ENCODE data around the gene ATP6V0B. TPM values are rescaled to one million over a fixed set of nuclear protein-coding genes. Genes with fewer than 3 reads are reported as not detected.

Gene ATP6V0B
- total and polyA plus RNA-seq, 2 donors (not counting 3 experiments of a cell fraction or from before 2014, with no cell fraction given) = 110 to 325 TPM

DNA sequence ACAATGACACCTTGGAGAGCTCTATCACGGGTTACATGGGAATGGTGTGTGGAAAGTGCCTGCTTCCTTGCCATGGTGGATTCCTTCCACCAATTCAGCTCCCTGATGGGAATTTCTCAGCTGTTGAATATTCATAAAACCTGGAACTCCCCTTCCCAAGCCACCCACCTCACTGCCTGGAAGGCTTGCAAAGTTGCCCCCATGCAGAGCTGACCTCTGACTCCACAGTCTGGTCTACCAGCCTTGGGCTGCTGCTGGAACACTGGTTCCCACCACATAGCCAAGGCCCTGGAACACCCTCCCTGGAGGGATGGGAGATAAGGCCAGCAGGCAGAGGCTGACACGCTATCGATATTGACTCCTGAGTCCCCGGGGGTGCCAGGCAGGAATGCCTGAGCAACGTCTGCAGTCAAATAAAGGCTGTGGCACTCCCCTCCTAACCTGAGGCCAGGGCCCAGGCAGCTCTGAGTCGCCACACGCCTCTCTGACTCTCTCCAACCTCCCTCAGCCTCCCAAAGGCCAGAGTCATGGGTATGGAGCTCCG lies 25.4 kb downstream of the ATP6V0B start:
- Histone ChIP-seq H3K9ac (replicated peaks; ENCODE audit: extremely low read depth, insufficient read depth, low read length) (no peak overlapping the region), H3K4me3 (replicated peaks in 1 of 3; ENCODE audit: insufficient read depth in 1 of 3, low read depth in 1 of 3, low read length in 3 of 3) (no peak overlapping the region), H2AFZ (ENCODE audit: low read depth, low read length) (no peak overlapping the region), H3K27ac (ENCODE audit: insufficient read depth, low read depth, low read length) (no peak overlapping the region), H3K27me3 (ENCODE audit: control insufficient read depth in 2 of 2, insufficient read depth in 2 of 2, low read length in 2 of 2) (no peaks in the 10 kb centered on the region), H3K9me3 (replicated peaks; ENCODE audit: control insufficient read depth, insufficient read depth, low read length) (no peaks in the 10 kb centered on the region), H3K4me2 (ENCODE audit: insufficient read depth, low read length) (no peak overlapping the region), H3K4me1 (ENCODE audit: control insufficient read depth, extremely low read depth, insufficient read depth, low read length) (no peaks in the 10 kb centered on the region), H3K36me3 (ENCODE audit: control insufficient read depth in 2 of 2, extremely low read depth in 1 of 2, insufficient read depth in 2 of 2, low read length in 2 of 2) (no peaks in the 10 kb centered on the region), H3K79me2 (ENCODE audit: control insufficient read depth, insufficient read depth, low read length) (no peaks in the 10 kb centered on the region), H4K20me1 (replicated peaks; ENCODE audit: control insufficient read depth, extremely low read depth, insufficient read depth, low read length) (no peaks in the 10 kb centered on the region), H3K9me1 (replicated peaks; ENCODE audit: control insufficient read depth, extremely low read depth, insufficient read depth, low read length) (no peaks in the 10 kb centered on the region)
- intact Hi-C loops (cut with micrococcal nuclease) = loop anchor here (10.0 kb wide), 1 partner anchor 215 kb away; the partner anchor contains the start of gene DMAP1
- DNase-seq (ENCODE audit: low read depth, low spot score) (no peak), FAIRE-seq (no peak)
- dilution Hi-C loops (cut with MboI; ENCODE audit: extremely low pct_ligation_motif_present, low sequenced_read_pairs) = no loop called here
- ChIA-PET CTCF (interaction anchor here (0.9 to 4.5 kb wide), 3 partner anchors 13 to 48 kb away, joined by 3 to 21 read pairs (median 4); no protein-coding TSS in a partner anchor), POLR2A (no interaction called here)
- TF ChIP-seq, protein P1, sequence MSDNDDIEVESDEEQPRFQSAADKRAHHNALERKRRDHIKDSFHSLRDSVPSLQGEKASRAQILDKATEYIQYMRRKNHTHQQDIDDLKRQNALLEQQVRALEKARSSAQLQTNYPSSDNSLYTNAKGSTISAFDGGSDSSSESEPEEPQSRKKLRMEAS (IDR thresholded peaks at IDR 0.05; ENCODE audit: insufficient read depth, insufficient read length) = no peak
- no peak for TF ChIP-seq FOS (IDR thresholded peaks at IDR 0.05; ENCODE audit: borderline replicate concordance, insufficient read depth, low read length)
- TF ChIP-seq JUN (IDR thresholded peaks at IDR 0.05; ENCODE audit: borderline replicate concordance, insufficient read depth, insufficient read length, low read depth) = no peak
- no peak for TF ChIP-seq MYC (IDR thresholded peaks at IDR 0.05; ENCODE audit: low read depth, low read length)
- TF ChIP-seq EZH2 (IDR thresholded peaks at IDR 0.05; ENCODE audit: borderline replicate concordance, low read depth, low read length, severe bottlenecking) = no peak
- no peak for TF ChIP-seq POLR2A (IDR thresholded peaks at IDR 0.05; ENCODE audit: low read depth, low read length)
- TF ChIP-seq, protein P2, sequence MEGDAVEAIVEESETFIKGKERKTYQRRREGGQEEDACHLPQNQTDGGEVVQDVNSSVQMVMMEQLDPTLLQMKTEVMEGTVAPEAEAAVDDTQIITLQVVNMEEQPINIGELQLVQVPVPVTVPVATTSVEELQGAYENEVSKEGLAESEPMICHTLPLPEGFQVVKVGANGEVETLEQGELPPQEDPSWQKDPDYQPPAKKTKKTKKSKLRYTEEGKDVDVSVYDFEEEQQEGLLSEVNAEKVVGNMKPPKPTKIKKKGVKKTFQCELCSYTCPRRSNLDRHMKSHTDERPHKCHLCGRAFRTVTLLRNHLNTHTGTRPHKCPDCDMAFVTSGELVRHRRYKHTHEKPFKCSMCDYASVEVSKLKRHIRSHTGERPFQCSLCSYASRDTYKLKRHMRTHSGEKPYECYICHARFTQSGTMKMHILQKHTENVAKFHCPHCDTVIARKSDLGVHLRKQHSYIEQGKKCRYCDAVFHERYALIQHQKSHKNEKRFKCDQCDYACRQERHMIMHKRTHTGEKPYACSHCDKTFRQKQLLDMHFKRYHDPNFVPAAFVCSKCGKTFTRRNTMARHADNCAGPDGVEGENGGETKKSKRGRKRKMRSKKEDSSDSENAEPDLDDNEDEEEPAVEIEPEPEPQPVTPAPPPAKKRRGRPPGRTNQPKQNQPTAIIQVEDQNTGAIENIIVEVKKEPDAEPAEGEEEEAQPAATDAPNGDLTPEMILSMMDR (IDR thresholded peaks at IDR 0.05; ENCODE audit: extremely low read depth in 1 of 2, insufficient read depth in 1 of 2, low read depth in 1 of 2, low read length in 2 of 2) = no peak
- TF ChIP-seq POLR2AphosphoS5 (IDR thresholded peaks at IDR 0.05; ENCODE audit: insufficient read depth, low read depth, low read length) = no peak
- TF ChIP-seq GATA2 (IDR thresholded peaks at IDR 0.05; ENCODE audit: insufficient read depth, insufficient read length, low read depth, low read length) = no peak
- BruUV-seq (replicated peaks) = no TSS peak
